Epithelial cell of esophagus (primary cell): ENCODE data around the gene MT1G.
A peak's percentile ranks its signal among the peaks of the same experiment; 100 is the strongest.

Experiments used
- DNase-seq: peaks from one replicate; pipeline ENCODE4 v3.0.0; 2010; ENCODE audit warnings: low read depth
- H3K4me3 ChIP-seq: 2 replicates; pipeline ENCODE4 v1.5.1; 2011; ENCODE audit warnings: mild to moderate bottlenecking, low read length, control low read depth
- TF ChIP-seq, protein P1 (sequence below): IDR thresholded peaks from 2 replicates; pipeline ENCODE4 v1.5.1; 2011; ENCODE audit warnings: low read depth, mild to moderate bottlenecking, low read length, control low read depth, inconsistent platforms; ENCODE audit not compliant: insufficient read depth; ENCODE audit errors: missing control alignments

Gene MT1G

GRCh38 chr16:56688762-56689161 lies 20.9 kb upstream of the MT1G start:
- no peak overlapping the region for H3K4me3 ChIP-seq
- no peak for DNase-seq
- TF ChIP-seq, protein P1, sequence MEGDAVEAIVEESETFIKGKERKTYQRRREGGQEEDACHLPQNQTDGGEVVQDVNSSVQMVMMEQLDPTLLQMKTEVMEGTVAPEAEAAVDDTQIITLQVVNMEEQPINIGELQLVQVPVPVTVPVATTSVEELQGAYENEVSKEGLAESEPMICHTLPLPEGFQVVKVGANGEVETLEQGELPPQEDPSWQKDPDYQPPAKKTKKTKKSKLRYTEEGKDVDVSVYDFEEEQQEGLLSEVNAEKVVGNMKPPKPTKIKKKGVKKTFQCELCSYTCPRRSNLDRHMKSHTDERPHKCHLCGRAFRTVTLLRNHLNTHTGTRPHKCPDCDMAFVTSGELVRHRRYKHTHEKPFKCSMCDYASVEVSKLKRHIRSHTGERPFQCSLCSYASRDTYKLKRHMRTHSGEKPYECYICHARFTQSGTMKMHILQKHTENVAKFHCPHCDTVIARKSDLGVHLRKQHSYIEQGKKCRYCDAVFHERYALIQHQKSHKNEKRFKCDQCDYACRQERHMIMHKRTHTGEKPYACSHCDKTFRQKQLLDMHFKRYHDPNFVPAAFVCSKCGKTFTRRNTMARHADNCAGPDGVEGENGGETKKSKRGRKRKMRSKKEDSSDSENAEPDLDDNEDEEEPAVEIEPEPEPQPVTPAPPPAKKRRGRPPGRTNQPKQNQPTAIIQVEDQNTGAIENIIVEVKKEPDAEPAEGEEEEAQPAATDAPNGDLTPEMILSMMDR: no peak

- TF ChIP-seq, protein P1: no peak
- no peak for DNase-seq
- H3K4me3 ChIP-seq: no peak overlapping the region
Observed at GRCh38 chr16:56686758-56687157, 18.9 kb upstream of the MT1G start.

- peak; percentile 43 for DNase-seq
- peak overlapping the region; percentile 99 for H3K4me3 ChIP-seq
- TF ChIP-seq, protein P1: no peak
Observed at GRCh38 chr16:56684926-56685590, 17.2 kb upstream of the MT1G start.

- peak overlapping the region; percentile 99 for H3K4me3 ChIP-seq
- TF ChIP-seq, protein P1: no peak
- peak; percentile 44 for DNase-seq
Observed at GRCh38 chr16:56684256-56684925, 16.5 kb upstream of the MT1G start.

GRCh38 chr16:56683424-56684172 lies 15.7 kb upstream of the MT1G start:
- no peak for DNase-seq
- peak overlapping the region; percentile 99 for H3K4me3 ChIP-seq
- TF ChIP-seq, protein P1: no peak

DNA sequence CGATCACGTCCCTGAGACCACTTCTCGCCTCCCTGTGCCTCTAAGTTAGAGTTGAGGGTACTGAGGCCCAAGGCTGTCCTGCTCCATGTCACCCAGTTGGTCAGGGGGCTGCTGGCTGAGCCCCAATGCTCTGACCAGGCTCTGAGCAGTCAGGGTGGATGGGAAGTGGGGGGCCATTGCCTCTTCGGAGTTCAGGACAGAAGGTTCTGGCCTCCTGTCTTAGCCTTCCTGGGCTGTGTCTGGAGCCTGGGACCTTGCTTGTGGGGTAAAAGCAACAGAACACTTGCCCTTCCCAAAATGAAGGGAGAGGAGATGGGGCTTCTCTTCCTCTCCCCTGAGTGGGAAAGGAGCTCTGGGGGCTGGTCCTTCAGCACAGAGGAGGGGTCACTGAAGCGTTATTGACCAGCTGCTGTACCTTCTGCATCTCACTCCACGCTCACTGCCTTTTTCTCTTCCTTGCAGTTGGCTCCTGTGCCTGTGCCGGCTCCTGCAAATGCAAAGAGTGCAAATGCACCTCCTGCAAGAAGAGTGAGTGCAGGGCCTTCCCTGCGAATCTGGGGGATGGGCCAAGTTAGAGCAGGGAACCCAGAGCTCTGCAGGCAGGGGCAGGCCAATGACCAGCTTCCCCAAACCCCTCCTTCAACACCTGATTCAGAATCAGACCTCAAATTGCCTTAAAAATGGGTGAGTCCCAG lies 15.0 kb upstream of the MT1G start:
- peak overlapping the region; percentile 99 for H3K4me3 ChIP-seq
- TF ChIP-seq, protein P1: no peak
- no peak for DNase-seq
